B cell (primary cell): ENCODE results near the gene CCDC116. TPM values are rescaled to one million over a fixed set of nuclear protein-coding genes. Genes with fewer than 3 reads are reported as not detected.

Source experiments
- ATAC-seq: fragments of 200-7000 bp; cut with Tn5 transposase; one replicate; pipeline ENCODE4 v1.10.0; 2021; ENCODE audit warnings: low read depth, mild to moderate bottlenecking, moderate number of reproducible peaks, moderate library complexity
- CTCF ChIA-PET: fragments of 350-600 bp; sonication (Branson Sonifier 250); formaldehyde crosslinking; loops from one replicate; lab custom pipeline; 2021; ENCODE audit warnings: antibody characterized with exemption, inconsistent platforms; lab: Charles Lee
- POLR2A ChIA-PET: fragments of 350-600 bp; sonication (Branson Sonifier 250); formaldehyde crosslinking; loops from one replicate; lab custom pipeline; 2021; ENCODE audit warnings: antibody characterized with exemption; lab: Charles Lee
- DNase-seq: peaks from one replicate; pipeline ENCODE4 v3.0.0; 2013
- H2AFZ ChIP-seq: 2 replicates; pipeline ENCODE4 v1.6.1; 2012; ENCODE audit warnings: mild to moderate bottlenecking, low read depth, low read length; ENCODE audit not compliant: insufficient read depth, poor library complexity, severe bottlenecking
- H3K27ac ChIP-seq, 2 donors: 1 replicate in 1 of 2; 2 replicates in 1 of 2; pipeline ENCODE4 v1.5.1; 2012 to 2013; ENCODE audit warnings: low read length in 2 of 2, mild to moderate bottlenecking in 2 of 2, moderate library complexity in 1 of 2
- H3K27me3 ChIP-seq, 4 experiments: fragments of 200-600 bp in 1 of 4; sonication (generic) in 1 of 4; replicated peaks in 1 of 4; 1 replicate in 2 of 4; 2 replicates in 2 of 4; pipeline versions ENCODE4 v1.6.1 to v1.7.0; 2013 to 2016; ENCODE audit warnings: low read length in 3 of 4, mild to moderate bottlenecking in 2 of 4, mixed read lengths in 1 of 4, moderate library complexity in 1 of 4; ENCODE audit not compliant: insufficient read depth in 4 of 4, control insufficient read depth in 3 of 4; ENCODE audit errors: control extremely low read depth in 1 of 4
- H3K36me3 ChIP-seq, 2 experiments: replicated peaks in 1 of 2; 1 replicate in 1 of 2; 2 replicates in 1 of 2; pipeline versions ENCODE4 v1.6.1 to v1.7.1; 2013; ENCODE audit warnings: low read length in 1 of 2; ENCODE audit not compliant: insufficient read depth in 2 of 2, control insufficient read depth in 1 of 2; ENCODE audit errors: control extremely low read depth in 1 of 2, extremely low read depth in 1 of 2
- H3K4me1 ChIP-seq, 2 donors: fragments of 200-600 bp in 1 of 2; sonication (generic) in 1 of 2; 1 replicate in 1 of 2; 2 replicates in 1 of 2; pipeline versions ENCODE4 v1.5.1 to v1.6.1; 2013 to 2017; ENCODE audit warnings: low read length in 2 of 2; ENCODE audit not compliant: control insufficient read depth in 2 of 2, insufficient read depth in 2 of 2
- H3K4me2 ChIP-seq: replicated peaks from 2 replicates; pipeline ENCODE3; 2012; ENCODE audit warnings: mild to moderate bottlenecking, low read depth, low read length; ENCODE audit not compliant: poor library complexity, severe bottlenecking
- H3K4me3 ChIP-seq, 5 experiments: fragments of 200-600 bp in 1 of 5; sonication (generic) in 1 of 5; 1 replicate in 3 of 5; 2 replicates in 2 of 5; pipeline versions ENCODE4 v1.5.1 to v1.7.0; 2011 to 2016; ENCODE audit warnings: low read length in 4 of 5, mild to moderate bottlenecking in 4 of 5, low read depth in 2 of 5, control low read depth in 1 of 5, moderate library complexity in 1 of 5; ENCODE audit not compliant: insufficient read depth in 1 of 5; ENCODE audit errors: control extremely low read depth in 1 of 5, extremely low read depth in 1 of 5
- H3K79me2 ChIP-seq: fragments of 200-600 bp; sonication (generic); one replicate; pipeline ENCODE4 v1.6.0; 2016; ENCODE audit warnings: low read length; ENCODE audit not compliant: control insufficient read depth, insufficient read depth
- H3K9ac ChIP-seq: fragments of 200-600 bp; sonication (generic); 2 replicates; pipeline ENCODE4 v1.6.1; 2017; ENCODE audit warnings: mild to moderate bottlenecking, low read length, moderate library complexity
- H3K9me3 ChIP-seq, 3 donors: one replicate each; pipeline versions ENCODE4 v1.6.1 to v1.7.1; 2013; ENCODE audit warnings: low read length in 2 of 3; ENCODE audit not compliant: control insufficient read depth in 2 of 3, insufficient read depth in 1 of 3; ENCODE audit errors: control extremely low read depth in 1 of 3
- H4K20me1 ChIP-seq: 2 replicates; pipeline ENCODE4 v1.6.0; 2012; ENCODE audit warnings: mild to moderate bottlenecking, low read length; ENCODE audit not compliant: insufficient read depth, control insufficient read depth, poor library complexity, severe bottlenecking
- H3K27ac Mint-ChIP-seq: one replicate; pipeline ENCODE4 v1.8.0; 2021; ENCODE audit warnings: mixed read lengths
- H3K27me3 Mint-ChIP-seq: one replicate; pipeline ENCODE4 v1.8.0; 2021; ENCODE audit warnings: mixed read lengths
- H3K4me1 Mint-ChIP-seq: one replicate; pipeline ENCODE4 v1.8.0; 2021; ENCODE audit warnings: mixed read lengths
- H3K4me3 Mint-ChIP-seq: one replicate; pipeline ENCODE4 v1.8.0; 2021; ENCODE audit warnings: mixed read lengths
- H3K9me3 Mint-ChIP-seq: one replicate; pipeline ENCODE4 v1.8.0; 2022; ENCODE audit warnings: mixed read lengths; ENCODE audit not compliant: insufficient read depth
- EZH2 ChIP-seq: IDR thresholded peaks from 2 replicates; pipeline ENCODE4 v1.6.1; 2012; ENCODE audit warnings: borderline replicate concordance, low read depth, mild to moderate bottlenecking, moderate library complexity, low read length; ENCODE audit not compliant: insufficient read depth, poor library complexity, severe bottlenecking
- WGBS: methylation state at CpG from one replicate; pipeline ENCODE4 v1.1.5; 2013; ENCODE audit warnings: missing lambda C conversion rate; ENCODE audit not compliant: insufficient coverage; 5-methylcytosine and 5-hydroxymethylcytosine counted together
- intact Hi-C: fragments of 100-400 bp; cut with micrococcal nuclease; formaldehyde crosslinking; loops from one replicate; pipeline ENCODE4 v1.10.0; 2022
- polyA plus RNA-seq: library from polyadenylated mRNA; depleted of rRNA; stranded (reverse); fragments of >200 nt; gene quantifications from 2 replicates; pipeline ENCODE4 v1.2.3, GENCODE V29; 2012
- total RNA-seq, 2 donors: library from RNA; stranded (reverse); fragments of 120-200 nt in 1 of 2; gene quantifications; 1 replicate in 1 of 2; 2 replicates in 1 of 2; pipeline versions ENCODE4 v1.2.3 to v1.2.4, GENCODE V29; 2013 to 2022
- TF ChIP-seq, protein P1 (sequence below): fragments of 200-600 bp; IDR thresholded peaks from one replicate; pipeline ENCODE4 v1.8.0; 2022; ENCODE audit warnings: antibody characterized with exemption, mild to moderate bottlenecking

Gene CCDC116
- total and polyA plus RNA-seq, 2 donors (not counting 1 experiment from before 2014, with no cell fraction given): 0.52 to 0.55 TPM

DNA sequence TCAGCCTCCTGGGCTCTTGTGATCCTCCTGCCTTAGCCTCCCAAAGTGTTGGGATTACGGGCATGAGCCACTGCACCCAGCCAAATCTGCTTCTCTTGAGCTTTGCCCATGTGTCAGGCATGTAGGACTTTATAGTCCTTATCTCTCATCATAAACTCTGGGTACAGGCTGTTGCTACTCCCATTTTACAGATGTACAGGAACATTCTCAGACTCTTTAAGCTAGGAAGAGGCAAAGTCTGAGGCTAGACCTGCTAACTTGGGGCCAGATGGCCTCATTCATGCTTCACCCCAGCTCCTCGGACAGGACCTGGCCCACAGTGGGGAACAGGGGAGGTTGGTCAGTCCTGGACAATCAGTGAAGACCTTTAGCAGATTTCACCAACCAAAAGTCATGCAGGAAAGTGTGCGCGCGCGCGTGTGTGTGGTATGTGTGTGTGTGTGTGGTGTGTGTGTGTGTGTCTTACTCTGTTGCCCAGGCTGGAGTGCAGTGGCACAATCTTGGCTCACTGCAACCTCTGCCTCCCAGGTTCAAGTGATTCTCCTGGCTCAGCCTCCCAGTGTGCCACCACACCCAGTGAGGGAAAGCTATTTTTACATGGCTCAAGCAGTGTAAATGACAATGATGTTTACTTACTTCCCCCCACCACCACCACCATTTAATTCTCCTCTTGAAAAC is 26.5 kb upstream of the CCDC116 start:
- no peak overlapping the region for H3K9ac ChIP-seq
- H3K79me2 ChIP-seq: peaks cover 99% of the 10 kb centered on the region
- H3K9me3 ChIP-seq: no peaks in the 10 kb centered on the region
- intact Hi-C loops: no loop called here
- Mint-ChIP-seq H3K27ac (no peak overlapping the region), H3K4me1 (peaks cover 27% of the 10 kb centered on the region), H3K27me3 (no peaks in the 10 kb centered on the region), H3K9me3 (no peaks in the 10 kb centered on the region), H3K4me3 (no peak overlapping the region)
- H3K36me3 ChIP-seq: peaks cover 3 to 23% of the 10 kb centered on the region in 2 experiments
- WGBS: 100% methylated on average over 2 of the region's 7 CpGs
- H3K4me3 ChIP-seq: no peak overlapping the region
- H3K4me1 ChIP-seq: peaks cover 4 to 9% of the 10 kb centered on the region in 2 donors
- DNase-seq (no peak), ATAC-seq (no peak)
- no peak overlapping the region for H2AFZ ChIP-seq
- POLR2A ChIA-PET: no interaction called here
- TF ChIP-seq, protein P1, sequence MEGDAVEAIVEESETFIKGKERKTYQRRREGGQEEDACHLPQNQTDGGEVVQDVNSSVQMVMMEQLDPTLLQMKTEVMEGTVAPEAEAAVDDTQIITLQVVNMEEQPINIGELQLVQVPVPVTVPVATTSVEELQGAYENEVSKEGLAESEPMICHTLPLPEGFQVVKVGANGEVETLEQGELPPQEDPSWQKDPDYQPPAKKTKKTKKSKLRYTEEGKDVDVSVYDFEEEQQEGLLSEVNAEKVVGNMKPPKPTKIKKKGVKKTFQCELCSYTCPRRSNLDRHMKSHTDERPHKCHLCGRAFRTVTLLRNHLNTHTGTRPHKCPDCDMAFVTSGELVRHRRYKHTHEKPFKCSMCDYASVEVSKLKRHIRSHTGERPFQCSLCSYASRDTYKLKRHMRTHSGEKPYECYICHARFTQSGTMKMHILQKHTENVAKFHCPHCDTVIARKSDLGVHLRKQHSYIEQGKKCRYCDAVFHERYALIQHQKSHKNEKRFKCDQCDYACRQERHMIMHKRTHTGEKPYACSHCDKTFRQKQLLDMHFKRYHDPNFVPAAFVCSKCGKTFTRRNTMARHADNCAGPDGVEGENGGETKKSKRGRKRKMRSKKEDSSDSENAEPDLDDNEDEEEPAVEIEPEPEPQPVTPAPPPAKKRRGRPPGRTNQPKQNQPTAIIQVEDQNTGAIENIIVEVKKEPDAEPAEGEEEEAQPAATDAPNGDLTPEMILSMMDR: no peak
- no peak for TF ChIP-seq EZH2
- H3K4me2 ChIP-seq: no peak overlapping the region
- CTCF ChIA-PET: interaction anchor here (0.9 kb wide), 1 partner anchor 11 kb away, joined by 3 read pairs; no protein-coding TSS in a partner anchor
- peaks cover 90% of the 10 kb centered on the region for H4K20me1 ChIP-seq
- no peak overlapping the region for H3K27ac ChIP-seq
- H3K27me3 ChIP-seq: no peaks in the 10 kb centered on the region

GRCh38 chr22:21606775-21607174 is 25.8 kb upstream of the CCDC116 start:
- no peak overlapping the region for H3K4me3 ChIP-seq
- H3K27ac ChIP-seq: no peak overlapping the region
- WGBS: 74% methylated on average over 6 of the region's 8 CpGs
- H3K27ac Mint-ChIP-seq: no peak overlapping the region
- ChIA-PET CTCF (interaction anchor here (0.9 kb wide), 1 partner anchor 41 kb away, joined by 3 read pairs; no protein-coding TSS in a partner anchor), POLR2A (no interaction called here)
- H3K79me2 ChIP-seq: peaks cover 99% of the 10 kb centered on the region
- no peaks in the 10 kb centered on the region for H3K9me3 Mint-ChIP-seq
- H3K9me3 ChIP-seq: no peaks in the 10 kb centered on the region
- H3K4me2 ChIP-seq: no peak overlapping the region
- no peak overlapping the region for H2AFZ ChIP-seq
- no peak overlapping the region for H3K4me3 Mint-ChIP-seq
- H3K27me3 Mint-ChIP-seq: no peaks in the 10 kb centered on the region
- ATAC-seq (no peak), DNase-seq (no peak)
- intact Hi-C loops: no loop called here
- peaks cover 4 to 9% of the 10 kb centered on the region in 2 donors for H3K4me1 ChIP-seq
- H3K4me1 Mint-ChIP-seq: peaks cover 32% of the 10 kb centered on the region
- H3K27me3 ChIP-seq: no peaks in the 10 kb centered on the region
- H3K36me3 ChIP-seq: peaks cover 7 to 31% of the 10 kb centered on the region in 2 experiments
- peaks cover 96% of the 10 kb centered on the region for H4K20me1 ChIP-seq
- no peak overlapping the region for H3K9ac ChIP-seq
- TF ChIP-seq, protein P1: no peak
- no peak for TF ChIP-seq EZH2
